ENCODE data around the gene PARD3B.

Gene PARD3B

DNA sequence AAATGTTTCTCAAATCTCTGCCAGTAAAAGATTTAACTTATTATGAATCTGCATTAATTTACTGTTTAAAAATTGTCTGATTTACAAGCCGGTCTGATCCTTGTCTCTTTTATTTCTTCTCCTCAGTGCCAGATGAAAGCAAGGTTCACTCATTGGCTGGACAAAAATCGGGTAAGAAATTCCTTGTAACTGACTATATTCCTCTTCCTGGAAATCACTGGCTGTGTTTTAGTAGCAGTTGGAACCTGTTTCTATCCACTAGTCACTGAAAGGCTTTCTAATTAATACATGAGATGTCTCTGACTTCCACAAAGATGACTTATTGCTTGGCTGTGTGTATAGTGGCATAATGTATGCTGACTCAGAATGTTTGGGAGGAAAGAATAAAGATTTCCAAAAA is 700.4 kb downstream of the PARD3B start:
- DNase-seq (ENCODE audit: insufficient read length, low spot score) = no peak
- TF ChIP-seq, protein P1, sequence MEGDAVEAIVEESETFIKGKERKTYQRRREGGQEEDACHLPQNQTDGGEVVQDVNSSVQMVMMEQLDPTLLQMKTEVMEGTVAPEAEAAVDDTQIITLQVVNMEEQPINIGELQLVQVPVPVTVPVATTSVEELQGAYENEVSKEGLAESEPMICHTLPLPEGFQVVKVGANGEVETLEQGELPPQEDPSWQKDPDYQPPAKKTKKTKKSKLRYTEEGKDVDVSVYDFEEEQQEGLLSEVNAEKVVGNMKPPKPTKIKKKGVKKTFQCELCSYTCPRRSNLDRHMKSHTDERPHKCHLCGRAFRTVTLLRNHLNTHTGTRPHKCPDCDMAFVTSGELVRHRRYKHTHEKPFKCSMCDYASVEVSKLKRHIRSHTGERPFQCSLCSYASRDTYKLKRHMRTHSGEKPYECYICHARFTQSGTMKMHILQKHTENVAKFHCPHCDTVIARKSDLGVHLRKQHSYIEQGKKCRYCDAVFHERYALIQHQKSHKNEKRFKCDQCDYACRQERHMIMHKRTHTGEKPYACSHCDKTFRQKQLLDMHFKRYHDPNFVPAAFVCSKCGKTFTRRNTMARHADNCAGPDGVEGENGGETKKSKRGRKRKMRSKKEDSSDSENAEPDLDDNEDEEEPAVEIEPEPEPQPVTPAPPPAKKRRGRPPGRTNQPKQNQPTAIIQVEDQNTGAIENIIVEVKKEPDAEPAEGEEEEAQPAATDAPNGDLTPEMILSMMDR (IDR thresholded peaks at IDR 0.05; ENCODE audit: insufficient read depth, missing control alignments) = no peak
- no peak for FAIRE-seq

DNA sequence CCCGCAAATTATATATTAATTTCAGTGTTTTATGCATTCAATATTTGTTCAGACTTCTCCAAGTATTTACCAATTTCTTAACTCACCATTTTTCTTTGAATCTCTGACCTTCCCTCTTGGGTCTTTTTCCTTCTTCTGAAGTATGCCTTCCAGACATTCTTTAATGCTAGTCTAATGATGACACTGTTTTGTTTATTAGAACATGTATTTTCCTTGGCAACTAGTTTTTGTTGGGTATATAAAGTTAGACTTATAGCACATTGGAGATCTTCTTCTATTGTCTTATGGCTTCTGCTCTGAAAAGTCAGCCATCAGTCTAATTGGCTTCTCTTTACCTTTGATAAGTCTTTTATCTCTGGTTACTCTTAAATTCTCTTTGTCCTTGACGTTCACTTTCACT is 713.8 kb downstream of the PARD3B start:
- no peak for FAIRE-seq
- no peak for DNase-seq (ENCODE audit: insufficient read length, low spot score)
- TF ChIP-seq, protein P1 (IDR thresholded peaks at IDR 0.05; ENCODE audit: insufficient read depth, missing control alignments) = no peak

DNA sequence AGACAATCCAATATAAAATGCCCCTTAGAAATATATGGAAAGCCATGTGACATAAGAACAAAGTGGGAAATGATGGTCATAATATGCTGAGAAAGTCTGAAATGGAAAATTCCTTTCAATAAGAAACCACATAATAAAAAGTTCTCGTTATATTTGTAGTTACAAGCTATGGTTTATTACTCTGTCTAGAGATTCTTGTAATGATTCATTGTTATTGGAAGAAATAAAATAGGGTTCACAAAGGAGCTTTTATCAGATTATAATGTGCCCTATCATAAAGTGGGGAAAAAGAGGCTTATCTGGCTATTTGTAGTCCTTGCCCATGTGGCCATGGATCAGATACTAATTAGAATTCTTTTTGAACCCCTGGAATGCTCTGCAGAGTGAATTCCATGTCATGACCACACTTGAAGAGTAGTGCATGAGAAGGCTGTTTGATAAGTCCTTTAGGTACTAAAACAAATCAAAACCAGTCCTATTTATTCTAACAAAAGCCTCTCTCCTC is 716.3 kb downstream of the PARD3B start:
- TF ChIP-seq, protein P1 (IDR thresholded peaks at IDR 0.05; ENCODE audit: insufficient read depth, missing control alignments) = no peak
- no peak for DNase-seq (ENCODE audit: insufficient read length, low spot score)
- FAIRE-seq = no peak

DNA sequence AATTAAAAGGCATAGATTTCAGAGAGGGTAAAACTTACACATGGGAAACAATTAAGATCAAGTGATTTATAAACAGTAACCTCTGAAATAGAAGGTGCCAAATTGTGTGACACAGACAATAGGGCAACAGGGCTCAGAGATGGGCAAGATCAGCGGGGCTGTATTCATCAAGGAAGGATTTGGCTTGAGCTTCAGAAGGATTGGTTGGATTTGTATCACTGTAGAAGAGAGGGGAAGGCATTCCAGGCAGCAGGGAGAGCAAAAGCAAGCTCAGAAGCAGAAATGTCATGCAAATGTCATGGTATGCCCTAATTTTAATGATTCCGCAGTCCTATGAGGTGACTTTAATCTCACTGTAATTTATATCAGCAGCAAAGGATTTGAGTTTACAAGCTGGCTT is 722.0 kb downstream of the PARD3B start:
- TF ChIP-seq, protein P1 (IDR thresholded peaks at IDR 0.05; ENCODE audit: insufficient read depth, missing control alignments) = no peak
- DNase-seq (ENCODE audit: insufficient read length, low spot score) = no peak
- FAIRE-seq = no peak

DNA sequence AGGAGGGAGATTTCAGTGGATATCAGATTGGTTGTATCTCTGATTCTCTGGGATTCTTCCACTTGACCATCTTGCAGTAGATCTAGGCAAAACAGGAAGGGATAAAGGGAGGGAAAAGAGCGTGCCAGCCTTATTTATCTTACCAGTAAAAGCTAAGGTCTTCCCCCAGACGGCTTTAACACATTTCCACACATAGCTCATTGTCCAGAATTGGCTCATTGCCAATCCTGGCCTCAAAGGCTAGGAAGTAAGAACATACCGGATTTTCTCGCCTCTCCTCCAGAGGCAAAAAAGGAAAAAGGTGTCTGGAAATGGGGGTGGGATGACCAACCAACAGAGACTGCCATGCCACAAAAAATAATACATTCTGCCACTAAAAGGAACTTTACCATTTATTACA is 725.4 kb downstream of the PARD3B start:
- TF ChIP-seq, protein P1 (IDR thresholded peaks at IDR 0.05; ENCODE audit: insufficient read depth, missing control alignments) = no peak
- DNase-seq (ENCODE audit: insufficient read length, low spot score) (no peak), FAIRE-seq (no peak)

DNA sequence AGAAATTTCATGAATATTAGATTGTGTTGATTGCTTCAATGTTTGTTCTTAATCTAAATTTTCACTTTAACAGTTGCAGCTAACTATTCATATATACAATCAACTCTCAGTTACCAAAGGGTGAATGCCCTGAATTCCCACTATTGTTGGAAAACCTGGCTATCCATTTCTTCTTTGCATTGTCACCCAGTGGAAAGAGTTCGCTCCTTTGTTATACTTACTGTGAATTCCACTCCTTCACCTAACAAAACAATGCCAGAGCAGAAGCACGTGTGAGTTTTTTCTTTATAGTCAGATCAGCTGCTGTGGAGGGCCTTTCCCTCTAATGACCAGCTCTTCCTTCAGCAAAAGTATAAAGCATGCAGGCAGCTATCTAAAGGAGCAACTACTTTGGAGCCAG is 727.9 kb downstream of the PARD3B start:
- FAIRE-seq = no peak
- TF ChIP-seq, protein P1 (IDR thresholded peaks at IDR 0.05; ENCODE audit: insufficient read depth, missing control alignments) = no peak
- no peak for DNase-seq (ENCODE audit: insufficient read length, low spot score)

DNA sequence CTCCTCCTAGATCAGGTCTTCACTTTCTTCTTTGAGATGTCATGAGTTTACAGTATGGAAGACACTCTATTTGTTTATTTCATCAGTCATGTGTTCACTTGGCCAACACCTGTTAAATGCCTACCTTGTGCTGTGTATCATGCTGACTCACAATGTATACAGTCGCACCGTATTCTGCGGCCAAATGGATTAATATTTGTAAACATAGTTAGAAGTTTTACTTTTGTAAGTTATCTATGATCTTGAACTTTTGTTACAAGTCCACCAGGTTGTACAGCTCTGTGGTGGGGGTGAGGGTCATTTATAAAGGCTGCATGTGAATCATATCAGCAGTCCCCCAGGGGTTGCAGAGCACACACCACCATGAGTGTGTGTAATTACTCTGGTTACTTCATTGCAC is 728.4 kb downstream of the PARD3B start:
- TF ChIP-seq, protein P1 (IDR thresholded peaks at IDR 0.05; ENCODE audit: insufficient read depth, missing control alignments) = no peak
- DNase-seq (ENCODE audit: insufficient read length, low spot score) = no peak
- no peak for FAIRE-seq

Data from D721Med (cell line).